A549 (cell line): Measurements from ENCODE around the gene SNX6.

Experiments used
- BCL3 ChIP-seq: fragments of >200 bp; sonication (Bioruptor Twin); formaldehyde crosslinking; IDR thresholded peaks from 3 replicates; pipeline ENCODE4 v1.6.1; 2016
- KDM1A ChIP-seq: fragments of 200-600 bp; sonication (generic); IDR thresholded peaks from 2 replicates; pipeline ENCODE4 v1.6.1; 2016; ENCODE audit warnings: low read depth, mild to moderate bottlenecking
- POLR2A ChIP-seq: IDR thresholded peaks from 2 replicates; pipeline ENCODE4 v1.6.1; 2012; ENCODE audit warnings: mild to moderate bottlenecking, low read length
- USF2 ChIP-seq: fragments of 450-650 bp; IDR thresholded peaks from 2 replicates; pipeline ENCODE4 v1.6.1; 2014; ENCODE audit warnings: antibody characterized with exemption
- ZSCAN20 ChIP-seq: fragments of 250-450 bp; sonication (Bioruptor Pico); IDR thresholded peaks from 2 replicates; pipeline ENCODE4 v1.8.0; 2022; ENCODE audit warnings: mild to moderate bottlenecking, moderate library complexity

GRCh38 chr14:34667007-34667406 lies 37.1 kb upstream of the SNX6 start:
- no peak for TF ChIP-seq POLR2A
- TF ChIP-seq KDM1A: no peak
- TF ChIP-seq ZSCAN20 (CRISPR knock-in tag): no peak
- no peak for TF ChIP-seq USF2
- TF ChIP-seq BCL3: no peak
